Activated T-helper 17 cell treated with anti-CD3 and anti-CD28 coated beads, Interleukin-2, amount 50 U/mL, for 72 hours (primary cell): Measurements from ENCODE around the gene ATP2A1. TPM values are rescaled to one million over a fixed set of nuclear protein-coding genes. Genes with fewer than 3 reads are reported as not detected.
"Not testable (repeated sequence)": the region's sequence is repeated elsewhere in the genome, so short reads cannot be mapped to it uniquely, and the experiment has no call there.

ENCODE experiments used
- ATAC-seq: fragments of 150-1000 bp; cut with Tn5 transposase; replicated peaks from 2 replicates; pipeline ENCODE4 v1.10.0; 2021; ENCODE audit warnings: mild to moderate bottlenecking, moderate library complexity
- H3K27ac Mint-ChIP-seq: one replicate; pipeline ENCODE4 v1.8.0; 2022; ENCODE audit warnings: mixed read lengths
- H3K27me3 Mint-ChIP-seq: one replicate; pipeline ENCODE4 v1.8.0; 2022; ENCODE audit warnings: mixed read lengths
- H3K36me3 Mint-ChIP-seq: one replicate; pipeline ENCODE4 v1.8.0; 2022; ENCODE audit warnings: low read depth, mild to moderate bottlenecking, mixed read lengths
- H3K4me1 Mint-ChIP-seq: one replicate; pipeline ENCODE4 v1.8.0; 2022; ENCODE audit warnings: mixed read lengths
- H3K4me3 Mint-ChIP-seq: one replicate; pipeline ENCODE4 v1.8.0; 2022; ENCODE audit warnings: mild to moderate bottlenecking, mixed read lengths
- H3K9me3 Mint-ChIP-seq: one replicate; pipeline ENCODE4 v1.8.0; 2022; ENCODE audit warnings: mixed read lengths
- total RNA-seq, 2 donors: library from RNA; stranded (reverse); gene quantifications; one replicate each; pipeline ENCODE4 v1.2.3, GENCODE V29; 2022

The ATP2A1 gene
- total RNA-seq, 2 donors from 2014 or later, result 2.2 to 3.1 TPM

DNA sequence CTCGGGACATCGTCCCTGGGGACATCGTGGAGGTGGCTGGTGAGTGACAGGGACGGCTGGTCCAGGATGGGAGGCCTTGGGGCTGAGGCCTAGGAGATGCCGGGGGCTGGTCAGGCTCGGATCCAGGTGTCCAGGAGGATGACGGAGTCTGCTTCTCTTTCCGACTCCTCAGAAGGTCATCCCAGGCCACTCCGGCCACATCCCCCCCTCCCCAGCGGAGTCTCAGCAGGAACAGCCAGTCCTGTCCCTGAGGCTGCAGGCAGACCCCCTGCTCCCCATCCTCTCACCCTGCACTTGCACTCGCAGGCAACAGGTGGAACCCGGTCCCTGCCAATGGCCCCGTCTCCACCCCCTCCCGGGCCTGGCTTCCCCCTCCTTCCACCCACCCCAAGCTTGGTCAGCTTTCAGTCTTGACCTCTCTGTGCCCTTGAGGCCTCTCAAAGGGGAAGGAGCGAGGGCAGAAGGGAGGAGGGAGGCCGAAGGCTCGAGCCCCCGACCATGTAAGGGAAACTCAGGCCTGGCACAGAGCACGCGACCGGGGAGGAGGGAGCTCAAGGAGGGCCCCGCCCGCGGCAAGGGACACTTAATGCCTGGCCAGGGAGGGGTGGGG, 4.4 kb downstream of the ATP2A1 start:
- peaks cover 11% of the 10 kb centered on the region for H3K27me3 Mint-ChIP-seq

DNA sequence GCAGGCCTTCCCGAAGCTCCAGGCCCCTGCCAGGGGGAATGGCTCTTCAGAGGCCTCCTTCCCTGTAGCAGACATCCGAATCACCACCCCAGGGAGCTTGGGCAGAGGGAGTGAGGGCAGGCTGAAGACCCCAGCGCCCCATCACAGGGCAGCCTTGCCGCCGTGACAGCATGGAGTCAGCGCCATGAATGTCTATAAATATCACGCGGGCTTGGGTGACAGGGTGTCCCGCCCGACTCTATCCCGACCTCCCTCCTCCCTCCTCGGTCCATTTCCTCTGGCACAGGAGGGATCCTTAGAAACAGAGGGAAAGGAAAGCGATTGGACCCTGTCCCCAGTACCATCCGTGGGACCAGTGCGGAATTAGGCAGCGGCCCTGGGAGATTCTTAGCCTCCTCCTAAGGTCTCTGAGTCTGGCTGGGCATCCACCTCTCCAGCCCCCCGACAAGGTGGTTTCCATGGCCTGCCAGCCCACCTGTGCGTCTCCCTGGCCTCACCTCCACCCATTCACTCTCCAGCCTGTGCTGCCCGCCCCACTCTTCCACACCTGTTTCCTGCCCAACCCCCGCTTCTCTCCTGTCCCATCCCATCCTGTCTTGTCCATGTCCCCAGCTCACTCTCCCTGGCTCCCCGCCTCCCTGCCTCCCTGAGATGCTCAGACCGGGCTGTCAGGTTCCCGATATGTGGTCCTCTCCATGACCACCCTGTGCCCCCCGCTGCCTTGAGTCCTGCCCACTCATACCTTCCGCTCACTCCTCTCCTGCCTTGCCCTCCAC, 5.1 kb downstream of the ATP2A1 start:
- H3K4me3 Mint-ChIP-seq, result no peak overlapping the region

More for the DNA sequence above, 4.4 kb downstream of the ATP2A1 start:
- Mint-ChIP-seq H3K27ac (no peak overlapping the region), H3K4me3 (no peak overlapping the region), H3K36me3 (no peaks in the 10 kb centered on the region), H3K4me1 (no peaks in the 10 kb centered on the region), H3K9me3 (no peaks in the 10 kb centered on the region)
- ATAC-seq, result no peak

GRCh38 chr16:28884045-28884444, 5.8 kb downstream of the ATP2A1 start:
- Mint-ChIP-seq H3K9me3 (no peaks in the 10 kb centered on the region), H3K4me1 (no peaks in the 10 kb centered on the region), H3K36me3 (no peaks in the 10 kb centered on the region), H3K27ac (no peak overlapping the region), H3K27me3 (peaks cover 11% of the 10 kb centered on the region), H3K4me3 (no peak overlapping the region)
- no peak for ATAC-seq

More for the DNA sequence above, 5.1 kb downstream of the ATP2A1 start:
- H3K27me3 Mint-ChIP-seq, result peaks cover 11% of the 10 kb centered on the region
- no peak overlapping the region for H3K27ac Mint-ChIP-seq
- H3K36me3 Mint-ChIP-seq, result no peaks in the 10 kb centered on the region
- no peaks in the 10 kb centered on the region for H3K9me3 Mint-ChIP-seq
- no peak for ATAC-seq
- H3K4me1 Mint-ChIP-seq, result no peaks in the 10 kb centered on the region

DNA sequence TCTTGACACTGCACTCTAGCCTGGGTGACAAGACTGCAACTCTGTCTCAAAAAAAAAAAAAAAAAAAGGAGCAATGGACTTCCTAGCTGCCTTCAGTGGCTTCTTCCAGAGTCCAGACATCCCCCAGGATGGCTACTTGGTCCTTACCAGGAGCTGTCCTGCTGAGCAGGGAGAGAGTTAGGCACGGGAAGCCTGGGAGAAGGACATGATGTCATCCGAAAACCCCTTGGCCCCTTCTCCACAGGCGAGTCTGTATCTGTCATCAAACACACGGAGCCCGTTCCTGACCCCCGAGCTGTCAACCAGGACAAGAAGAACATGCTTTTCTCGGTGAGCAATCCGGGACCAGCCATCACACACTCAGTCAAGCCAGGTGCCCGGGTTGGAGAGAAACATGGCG, 8.7 kb downstream of the ATP2A1 start:
- no peaks in the 10 kb centered on the region for H3K36me3 Mint-ChIP-seq
- peaks cover 5% of the 10 kb centered on the region for H3K27me3 Mint-ChIP-seq
- no peaks in the 10 kb centered on the region for H3K4me1 Mint-ChIP-seq
- no peak overlapping the region for H3K27ac Mint-ChIP-seq
- ATAC-seq, result no peak
- H3K4me3 Mint-ChIP-seq, result no peak overlapping the region
- H3K9me3 Mint-ChIP-seq, result no peaks in the 10 kb centered on the region

DNA sequence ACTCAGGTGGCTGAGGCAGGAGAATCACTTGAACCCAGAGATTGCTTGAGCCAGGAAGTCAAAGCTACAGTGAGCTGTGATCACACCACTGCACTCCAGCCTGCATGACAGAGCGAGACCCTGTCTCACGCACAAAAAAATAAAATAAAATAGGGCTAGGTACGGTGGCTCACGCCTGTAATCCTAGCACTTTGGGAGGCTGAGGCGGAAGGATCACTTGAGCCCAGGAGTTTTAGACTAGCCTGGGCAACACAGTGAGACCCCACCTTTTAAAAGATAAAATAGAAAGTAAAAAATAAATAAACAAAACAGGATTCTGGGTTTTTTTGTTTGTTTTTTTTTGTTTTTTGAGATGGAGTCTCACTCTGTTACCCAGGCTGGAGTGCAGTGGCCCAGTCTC, 12.1 kb downstream of the ATP2A1 start:
- H3K27ac Mint-ChIP-seq, H3K4me3 Mint-ChIP-seq, H3K36me3 Mint-ChIP-seq, H3K9me3 Mint-ChIP-seq, H3K27me3 Mint-ChIP-seq, H3K4me1 Mint-ChIP-seq, ATAC-seq: not testable (repeated sequence)

GRCh38 chr16:28891964-28892890, 13.9 kb downstream of the ATP2A1 start:
- no peaks in the 10 kb centered on the region for H3K36me3 Mint-ChIP-seq
- ATAC-seq, result no peak
- no peaks in the 10 kb centered on the region for H3K9me3 Mint-ChIP-seq
- no peaks in the 10 kb centered on the region for H3K4me1 Mint-ChIP-seq
- no peak overlapping the region for H3K27ac Mint-ChIP-seq
- H3K27me3 Mint-ChIP-seq, result no peaks in the 10 kb centered on the region
- H3K4me3 Mint-ChIP-seq, result no peak overlapping the region

GRCh38 chr16:28893291-28893690, 15.0 kb downstream of the ATP2A1 start:
- no peaks in the 10 kb centered on the region for H3K4me1 Mint-ChIP-seq
- H3K27ac Mint-ChIP-seq, result no peak overlapping the region
- no peak for ATAC-seq
- no peak overlapping the region for H3K4me3 Mint-ChIP-seq
- H3K9me3 Mint-ChIP-seq, result no peaks in the 10 kb centered on the region
- H3K27me3 Mint-ChIP-seq, result no peaks in the 10 kb centered on the region
- H3K36me3 Mint-ChIP-seq, result no peaks in the 10 kb centered on the region

GRCh38 chr16:28895609-28896008, 17.3 kb downstream of the ATP2A1 start:
- Mint-ChIP-seq H3K9me3 (no peaks in the 10 kb centered on the region), H3K4me3 (no peak overlapping the region), H3K36me3 (no peaks in the 10 kb centered on the region), H3K27ac (no peak overlapping the region), H3K4me1 (no peaks in the 10 kb centered on the region), H3K27me3 (no peaks in the 10 kb centered on the region)
- no peak for ATAC-seq

DNA sequence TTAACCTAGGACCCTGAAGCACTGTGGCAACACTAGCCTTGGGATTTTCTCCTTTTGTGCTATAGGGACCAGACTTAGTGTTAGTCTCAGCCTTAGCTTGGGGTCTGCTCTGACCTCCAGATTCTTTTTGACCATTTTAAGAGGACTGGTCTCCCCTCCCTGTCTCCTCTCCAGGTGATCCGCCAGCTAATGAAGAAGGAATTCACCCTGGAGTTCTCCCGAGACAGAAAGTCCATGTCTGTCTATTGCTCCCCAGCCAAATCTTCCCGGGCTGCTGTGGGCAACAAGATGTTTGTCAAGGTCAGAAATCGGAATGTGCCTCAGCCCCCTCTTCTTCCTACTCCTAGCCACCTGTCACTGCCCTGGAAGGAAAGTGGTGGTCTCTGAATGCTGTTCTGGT, 19.5 kb downstream of the ATP2A1 start:
- Mint-ChIP-seq H3K27me3 (no peaks in the 10 kb centered on the region), H3K36me3 (no peaks in the 10 kb centered on the region), H3K27ac (peak overlapping the region; percentile 23)

GRCh38 chr16:28898266-28898665, 20.0 kb downstream of the ATP2A1 start:
- H3K27me3 Mint-ChIP-seq, result no peaks in the 10 kb centered on the region
- ATAC-seq, result no peak
- H3K36me3 Mint-ChIP-seq, result no peaks in the 10 kb centered on the region
- peak overlapping the region; percentile 23 for H3K27ac Mint-ChIP-seq
- H3K4me1 Mint-ChIP-seq, result no peaks in the 10 kb centered on the region
- no peaks in the 10 kb centered on the region for H3K9me3 Mint-ChIP-seq
- H3K4me3 Mint-ChIP-seq, result no peak overlapping the region

More for the DNA sequence above, 19.5 kb downstream of the ATP2A1 start:
- Mint-ChIP-seq H3K4me1 (no peaks in the 10 kb centered on the region), H3K4me3 (no peak overlapping the region), H3K9me3 (no peaks in the 10 kb centered on the region)
- ATAC-seq, result no peak

GRCh38 chr16:28898942-28899341, 20.7 kb downstream of the ATP2A1 start:
- no peak overlapping the region for H3K4me3 Mint-ChIP-seq
- no peaks in the 10 kb centered on the region for H3K36me3 Mint-ChIP-seq
- no peaks in the 10 kb centered on the region for H3K9me3 Mint-ChIP-seq
- no peak for ATAC-seq
- H3K27ac Mint-ChIP-seq, result no peak overlapping the region
- no peaks in the 10 kb centered on the region for H3K27me3 Mint-ChIP-seq
- no peaks in the 10 kb centered on the region for H3K4me1 Mint-ChIP-seq

DNA sequence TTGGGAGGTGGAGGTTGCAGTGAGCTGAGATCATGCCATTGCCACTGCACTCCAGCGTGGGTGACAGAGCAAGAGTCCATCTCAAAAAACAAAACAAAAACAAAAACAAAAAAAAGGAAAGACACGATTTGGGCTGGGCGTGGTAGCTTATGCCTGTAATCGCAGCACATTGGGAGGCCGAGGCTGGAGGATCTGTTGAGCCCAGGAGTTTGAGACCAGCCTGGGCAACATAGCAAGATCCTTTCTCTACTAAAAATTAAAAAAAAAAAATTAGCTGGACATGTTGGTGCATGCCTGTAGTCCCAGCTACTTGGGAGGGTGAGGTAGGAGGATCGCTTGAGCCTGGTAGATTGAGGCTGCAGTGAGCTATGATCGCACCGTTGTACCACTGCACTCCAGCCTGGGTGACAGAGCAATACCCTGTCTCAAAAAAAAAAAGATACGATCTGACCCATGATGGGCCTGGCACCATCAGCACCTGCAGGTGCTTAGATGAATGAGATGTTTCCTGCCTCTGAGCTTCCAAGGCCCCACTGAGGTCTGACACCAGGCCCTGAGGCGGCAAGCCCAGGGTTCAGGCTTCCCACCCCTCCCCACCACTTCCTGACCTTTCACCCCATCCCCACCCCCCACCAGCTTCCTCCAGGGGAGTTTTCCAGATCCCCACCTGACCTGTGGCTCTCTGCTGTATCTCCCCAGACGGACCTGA, 21.7 kb downstream of the ATP2A1 start:
- no peak overlapping the region for H3K27ac Mint-ChIP-seq
- no peaks in the 10 kb centered on the region for H3K36me3 Mint-ChIP-seq
- no peak overlapping the region for H3K4me3 Mint-ChIP-seq
- no peaks in the 10 kb centered on the region for H3K4me1 Mint-ChIP-seq
- H3K27me3 Mint-ChIP-seq, result no peaks in the 10 kb centered on the region
- H3K9me3 Mint-ChIP-seq, result no peaks in the 10 kb centered on the region
- ATAC-seq, result no peak

GRCh38 chr16:28900601-28901000, 22.3 kb downstream of the ATP2A1 start:
- Mint-ChIP-seq H3K36me3 (no peaks in the 10 kb centered on the region), H3K4me1 (no peaks in the 10 kb centered on the region), H3K27me3 (no peaks in the 10 kb centered on the region), H3K9me3 (no peaks in the 10 kb centered on the region), H3K4me3 (no peak overlapping the region), H3K27ac (no peak overlapping the region)
- no peak for ATAC-seq

GRCh38 chr16:28901862-28902261, 23.6 kb downstream of the ATP2A1 start:
- H3K27me3 Mint-ChIP-seq, result no peaks in the 10 kb centered on the region
- no peaks in the 10 kb centered on the region for H3K9me3 Mint-ChIP-seq
- ATAC-seq, result no peak
- H3K27ac Mint-ChIP-seq, result no peak overlapping the region
- H3K4me1 Mint-ChIP-seq, result no peaks in the 10 kb centered on the region
- H3K4me3 Mint-ChIP-seq, result no peak overlapping the region
- H3K36me3 Mint-ChIP-seq, result no peaks in the 10 kb centered on the region
